Mesenchymal stem cell (in vitro differentiated cells and primary cell): ENCODE results near the gene KCNIP4.

ENCODE experiments used
- DNase-seq: peaks from one replicate; pipeline ENCODE4 v3.0.0-alpha.2; 2013
- H2AFZ ChIP-seq: one replicate; pipeline ENCODE4 v1.6.1; 2013; ENCODE audit warnings: low read depth, mild to moderate bottlenecking, control low read depth, inconsistent platforms, low read length, moderate library complexity
- H2AK5ac ChIP-seq: 2 replicates; pipeline ENCODE4 v1.6.1; 2013; ENCODE audit warnings: low read length, moderate library complexity, mild to moderate bottlenecking, inconsistent platforms; ENCODE audit not compliant: severe bottlenecking
- H2BK120ac ChIP-seq: one replicate; pipeline ENCODE4 v1.6.1; 2013; ENCODE audit warnings: low read depth, mild to moderate bottlenecking, inconsistent platforms, low read length, moderate library complexity
- H2BK12ac ChIP-seq, 2 experiments: one replicate each; pipeline ENCODE4 v1.6.1; 2013; ENCODE audit warnings: inconsistent platforms in 2 of 2, low read length in 2 of 2, mild to moderate bottlenecking in 2 of 2, moderate library complexity in 2 of 2, control low read depth in 1 of 2
- H2BK15ac ChIP-seq: one replicate; pipeline ENCODE4 v1.6.1; 2013; ENCODE audit warnings: mild to moderate bottlenecking, low read depth, inconsistent platforms; ENCODE audit not compliant: poor library complexity, severe bottlenecking
- H2BK5ac ChIP-seq: 2 replicates; pipeline ENCODE4 v1.6.1; 2013; ENCODE audit warnings: low read depth, mild to moderate bottlenecking, low read length, control low read depth, inconsistent platforms; ENCODE audit not compliant: poor library complexity, severe bottlenecking
- H3K14ac ChIP-seq, 2 experiments: one replicate each; pipeline ENCODE4 v1.6.1; 2013; ENCODE audit warnings: inconsistent platforms in 2 of 2, low read length in 2 of 2, control low read depth in 1 of 2, mild to moderate bottlenecking in 1 of 2, moderate library complexity in 1 of 2
- H3K18ac ChIP-seq, 2 experiments: one replicate each; pipeline ENCODE4 v1.6.1; 2013; ENCODE audit warnings: inconsistent platforms in 2 of 2, low read length in 2 of 2, control low read depth in 1 of 2, low read depth in 1 of 2, mild to moderate bottlenecking in 1 of 2
- H3K23ac ChIP-seq, 2 experiments: one replicate each; pipeline ENCODE4 v1.6.1; 2013; ENCODE audit warnings: inconsistent platforms in 2 of 2, low read length in 2 of 2, mild to moderate bottlenecking in 2 of 2, moderate library complexity in 2 of 2, control low read depth in 1 of 2
- H3K27ac ChIP-seq: 2 replicates; pipeline ENCODE4 v1.5.1; 2013; ENCODE audit warnings: mild to moderate bottlenecking, moderate library complexity, low read length, control low read depth, inconsistent platforms; ENCODE audit not compliant: poor library complexity, severe bottlenecking
- H3K27me3 ChIP-seq, 2 experiments: 2 replicates each; pipeline versions ENCODE4 v1.6.1 to v1.7.0; 2013; ENCODE audit warnings: low read length in 2 of 2, mild to moderate bottlenecking in 2 of 2, moderate library complexity in 2 of 2, control low read depth in 1 of 2, inconsistent platforms in 1 of 2; ENCODE audit not compliant: control insufficient read depth in 1 of 2, insufficient read depth in 1 of 2
- H3K36me3 ChIP-seq, 2 experiments: 2 replicates each; pipeline versions ENCODE4 v1.6.1 to v1.7.0; 2013; ENCODE audit warnings: low read length in 2 of 2, control low read depth in 1 of 2, inconsistent platforms in 1 of 2, low read depth in 1 of 2, mild to moderate bottlenecking in 1 of 2; ENCODE audit not compliant: insufficient read depth in 2 of 2, control insufficient read depth in 1 of 2
- H3K4ac ChIP-seq, 2 experiments: one replicate each; pipeline ENCODE4 v1.6.1; 2013; ENCODE audit warnings: inconsistent platforms in 2 of 2, low read length in 2 of 2, mild to moderate bottlenecking in 2 of 2, moderate library complexity in 2 of 2, control low read depth in 1 of 2, low read depth in 1 of 2
- H3K4me1 ChIP-seq: 2 replicates; pipeline ENCODE4 v1.6.1; 2013; ENCODE audit warnings: low read depth, low read length, control low read depth; ENCODE audit not compliant: control insufficient read depth, insufficient read depth
- H3K4me2 ChIP-seq: 2 replicates; pipeline ENCODE4 v1.6.1; 2013; ENCODE audit warnings: low read length, mild to moderate bottlenecking, inconsistent platforms; ENCODE audit not compliant: poor library complexity, severe bottlenecking
- H3K4me3 ChIP-seq, 2 experiments: 2 replicates each; pipeline versions ENCODE4 v1.5.1 to v1.7.0; 2013; ENCODE audit warnings: low read length in 2 of 2, mild to moderate bottlenecking in 2 of 2, control low read depth in 1 of 2, low read depth in 1 of 2; ENCODE audit not compliant: insufficient read depth in 1 of 2
- H3K79me1 ChIP-seq: replicated peaks from 2 replicates; pipeline ENCODE4 v1.6.1; 2013; ENCODE audit warnings: mild to moderate bottlenecking, control low read depth, low read length, inconsistent platforms; ENCODE audit not compliant: poor library complexity, severe bottlenecking
- H3K9ac ChIP-seq: 2 replicates; pipeline ENCODE4 v1.7.0; 2013; ENCODE audit warnings: mild to moderate bottlenecking, low read length, moderate library complexity
- H3K9me3 ChIP-seq: 2 replicates; pipeline ENCODE4 v1.7.0; 2013; ENCODE audit warnings: mild to moderate bottlenecking, low read length; ENCODE audit not compliant: control insufficient read depth
- H4K8ac ChIP-seq: one replicate; pipeline ENCODE4 v1.6.1; 2013; ENCODE audit warnings: inconsistent platforms, mild to moderate bottlenecking, low read length, moderate library complexity
- H4K91ac ChIP-seq: one replicate; pipeline ENCODE4 v1.6.1; 2013; ENCODE audit warnings: mild to moderate bottlenecking, low read length, inconsistent platforms
- WGBS: methylation state at CpG from one replicate; pipeline ENCODE4 v1.1.7; 2013; ENCODE audit warnings: mixed read lengths; 5-methylcytosine and 5-hydroxymethylcytosine counted together

KCNIP4 gene

GRCh38 chr4:20954541-20954940 lies 994.0 kb downstream of the KCNIP4 start:
- Histone ChIP-seq H3K4me1 (no peaks in the 10 kb centered on the region), H2BK12ac (no peak overlapping the region), H2BK15ac (no peak overlapping the region), H2AK5ac (no peak overlapping the region), H3K14ac (no peak overlapping the region), H3K9me3 (no peaks in the 10 kb centered on the region), H3K79me1 (no peaks in the 10 kb centered on the region), H3K4ac (no peak overlapping the region), H3K27ac (no peak overlapping the region), H2AFZ (no peak overlapping the region), H3K18ac (no peak overlapping the region), H2BK5ac (no peak overlapping the region), H3K36me3 (no peaks in the 10 kb centered on the region), H3K27me3 (no peaks in the 10 kb centered on the region), H3K9ac (no peak overlapping the region), H4K91ac (no peak overlapping the region), H3K23ac (no peak overlapping the region), H4K8ac (no peak overlapping the region), H2BK120ac (no peak overlapping the region), H3K4me2 (no peak overlapping the region), H3K4me3 (no peak overlapping the region)
- DNase-seq, result no peak
- WGBS, result 90% methylated on average over 5 of the region's 5 CpGs

DNA sequence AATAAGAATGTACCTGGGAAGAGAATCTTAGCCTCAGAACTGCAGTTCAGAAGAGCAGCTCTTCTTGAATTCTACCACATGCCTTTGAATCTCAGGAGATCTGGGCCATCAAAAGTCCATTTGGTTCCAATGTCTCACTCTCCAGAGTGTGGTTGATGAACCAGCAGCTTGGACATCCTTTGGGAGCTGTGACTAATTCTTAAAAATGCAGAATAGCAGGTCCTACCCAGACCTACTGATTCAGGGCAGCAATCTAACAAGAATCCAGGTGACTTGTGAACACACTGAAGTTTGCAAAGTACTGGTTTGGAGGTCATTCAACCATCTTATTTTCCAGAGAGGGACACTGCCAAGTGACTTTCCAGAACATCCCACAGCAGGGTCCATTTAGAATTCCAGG lies 1003.6 kb downstream of the KCNIP4 start:
- Histone ChIP-seq H2BK12ac (no peak overlapping the region), H4K91ac (no peak overlapping the region), H2BK15ac (no peak overlapping the region), H3K9me3 (no peaks in the 10 kb centered on the region), H3K79me1 (no peaks in the 10 kb centered on the region), H3K23ac (no peak overlapping the region), H4K8ac (no peak overlapping the region), H2BK120ac (no peak overlapping the region), H2BK5ac (no peak overlapping the region), H2AFZ (no peak overlapping the region), H3K27me3 (no peaks in the 10 kb centered on the region), H3K4me2 (no peak overlapping the region), H3K4ac (no peak overlapping the region), H3K14ac (no peak overlapping the region), H3K4me1 (no peaks in the 10 kb centered on the region), H3K18ac (no peak overlapping the region), H3K36me3 (no peaks in the 10 kb centered on the region), H3K9ac (no peak overlapping the region), H2AK5ac (no peak overlapping the region), H3K27ac (no peak overlapping the region), H3K4me3 (no peak overlapping the region)
- no peak for DNase-seq

DNA sequence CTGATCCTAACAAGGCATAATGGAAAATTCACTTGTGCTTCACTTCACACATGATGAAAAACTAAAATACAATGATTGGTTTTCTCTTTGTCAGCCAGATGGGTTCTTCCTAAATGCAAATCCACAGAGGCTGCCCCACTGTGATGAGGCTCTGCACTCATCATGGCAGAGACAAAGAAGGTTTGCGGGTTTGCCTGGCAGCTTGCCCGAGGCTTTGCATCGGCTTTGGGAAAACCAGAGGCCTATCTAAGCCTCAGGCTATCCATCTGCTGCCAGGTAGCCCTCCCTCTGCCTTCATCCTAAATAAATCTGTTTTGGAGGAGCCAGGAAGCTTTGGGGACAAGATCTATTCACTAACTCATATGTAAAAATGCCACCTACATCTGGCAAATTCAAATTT lies 1004.1 kb downstream of the KCNIP4 start:
- Histone ChIP-seq H4K8ac (no peak overlapping the region), H3K4me3 (no peak overlapping the region), H3K36me3 (no peaks in the 10 kb centered on the region), H3K79me1 (no peaks in the 10 kb centered on the region), H3K4me1 (no peaks in the 10 kb centered on the region), H3K4ac (no peak overlapping the region), H3K4me2 (no peak overlapping the region), H2BK15ac (no peak overlapping the region), H2BK12ac (no peak overlapping the region), H2BK120ac (no peak overlapping the region), H3K9me3 (no peaks in the 10 kb centered on the region), H2AK5ac (no peak overlapping the region), H2AFZ (no peak overlapping the region), H3K14ac (no peak overlapping the region), H4K91ac (no peak overlapping the region), H3K27me3 (no peaks in the 10 kb centered on the region), H3K27ac (no peak overlapping the region), H2BK5ac (no peak overlapping the region), H3K9ac (no peak overlapping the region), H3K23ac (no peak overlapping the region), H3K18ac (no peak overlapping the region)
- WGBS, result 100% methylated on average over 3 of the region's 3 CpGs
- DNase-seq, result no peak

DNA sequence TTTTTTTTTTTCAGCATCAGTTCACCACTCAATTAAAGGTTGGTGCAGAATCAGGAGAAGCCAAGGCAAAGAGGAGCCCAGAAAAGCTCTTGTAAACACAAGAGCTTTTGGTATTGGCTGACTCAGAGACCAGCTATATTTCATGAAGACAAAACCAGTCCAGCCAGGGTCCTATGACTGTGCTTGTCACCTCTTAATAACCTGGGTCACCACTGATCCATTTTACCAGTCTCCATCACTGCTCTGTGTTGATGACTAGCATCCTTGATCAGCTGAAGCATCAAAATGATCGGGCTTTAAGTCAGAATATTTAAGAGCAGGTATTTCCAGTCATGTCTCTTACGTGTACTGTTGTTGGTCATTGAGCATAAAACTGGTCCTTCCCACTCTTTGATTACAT lies 1010.4 kb downstream of the KCNIP4 start:
- 83% methylated on average over 2 of the region's 2 CpGs for WGBS
- H3K4me1 ChIP-seq, result no peaks in the 10 kb centered on the region
- no peak overlapping the region for H2BK120ac ChIP-seq
- no peak for DNase-seq
- no peak overlapping the region for H3K4ac ChIP-seq
- no peak overlapping the region for H2AK5ac ChIP-seq
- no peak overlapping the region for H4K8ac ChIP-seq
- no peak overlapping the region for H2BK15ac ChIP-seq
- H3K9me3 ChIP-seq, result no peaks in the 10 kb centered on the region
- H3K27me3 ChIP-seq, result no peaks in the 10 kb centered on the region
- no peak overlapping the region for H2BK12ac ChIP-seq
- no peak overlapping the region for H3K23ac ChIP-seq
- no peak overlapping the region for H2AFZ ChIP-seq
- H3K4me3 ChIP-seq, result no peak overlapping the region
- no peak overlapping the region for H4K91ac ChIP-seq
- no peak overlapping the region for H3K14ac ChIP-seq
- H3K18ac ChIP-seq, result no peak overlapping the region
- H2BK5ac ChIP-seq, result no peak overlapping the region
- no peaks in the 10 kb centered on the region for H3K79me1 ChIP-seq
- no peak overlapping the region for H3K4me2 ChIP-seq
- H3K36me3 ChIP-seq, result no peaks in the 10 kb centered on the region
- no peak overlapping the region for H3K27ac ChIP-seq
- H3K9ac ChIP-seq, result no peak overlapping the region
